Measurements from ENCODE around the gene WNT2.

WNT2 gene

DNA sequence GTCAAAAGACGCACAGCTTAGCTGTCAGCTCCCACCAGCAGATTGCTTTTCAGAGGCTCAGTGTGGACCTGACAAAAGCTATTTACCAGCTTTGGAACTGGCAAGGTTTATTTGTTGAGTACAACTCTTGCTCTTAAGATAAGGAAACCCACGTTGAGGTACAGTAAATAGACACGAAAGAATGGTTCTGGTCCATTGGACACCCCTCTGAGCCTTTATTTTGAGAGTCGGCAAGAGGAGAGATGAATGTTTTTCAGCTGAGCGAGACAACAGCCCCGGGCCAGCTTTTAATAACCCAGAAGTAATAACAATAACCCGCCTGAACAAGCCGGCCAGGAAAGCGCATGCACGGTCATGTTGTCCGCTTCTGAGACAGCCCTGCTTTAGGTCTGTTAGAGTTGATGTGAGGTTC is 49.0 kb downstream of the WNT2 start:
- H3K4me1 ChIP-seq (ENCODE audit: control insufficient read depth in 1 of 2, insufficient read depth in 1 of 2, low read depth in 1 of 2, low read length in 1 of 2): no peaks in the 10 kb centered on the region
- H3K9me3 ChIP-seq: no peaks in the 10 kb centered on the region
- H3K4me3 ChIP-seq (ENCODE audit: low read depth in 1 of 2, low read length in 1 of 2): no peak overlapping the region
- H3K27ac ChIP-seq: no peak overlapping the region
- no peaks in the 10 kb centered on the region for H3K36me3 ChIP-seq
- TF ChIP-seq, protein P1, sequence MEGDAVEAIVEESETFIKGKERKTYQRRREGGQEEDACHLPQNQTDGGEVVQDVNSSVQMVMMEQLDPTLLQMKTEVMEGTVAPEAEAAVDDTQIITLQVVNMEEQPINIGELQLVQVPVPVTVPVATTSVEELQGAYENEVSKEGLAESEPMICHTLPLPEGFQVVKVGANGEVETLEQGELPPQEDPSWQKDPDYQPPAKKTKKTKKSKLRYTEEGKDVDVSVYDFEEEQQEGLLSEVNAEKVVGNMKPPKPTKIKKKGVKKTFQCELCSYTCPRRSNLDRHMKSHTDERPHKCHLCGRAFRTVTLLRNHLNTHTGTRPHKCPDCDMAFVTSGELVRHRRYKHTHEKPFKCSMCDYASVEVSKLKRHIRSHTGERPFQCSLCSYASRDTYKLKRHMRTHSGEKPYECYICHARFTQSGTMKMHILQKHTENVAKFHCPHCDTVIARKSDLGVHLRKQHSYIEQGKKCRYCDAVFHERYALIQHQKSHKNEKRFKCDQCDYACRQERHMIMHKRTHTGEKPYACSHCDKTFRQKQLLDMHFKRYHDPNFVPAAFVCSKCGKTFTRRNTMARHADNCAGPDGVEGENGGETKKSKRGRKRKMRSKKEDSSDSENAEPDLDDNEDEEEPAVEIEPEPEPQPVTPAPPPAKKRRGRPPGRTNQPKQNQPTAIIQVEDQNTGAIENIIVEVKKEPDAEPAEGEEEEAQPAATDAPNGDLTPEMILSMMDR (IDR thresholded peaks at IDR 0.05): no peak
- no peaks in the 10 kb centered on the region for H3K27me3 ChIP-seq

DNA sequence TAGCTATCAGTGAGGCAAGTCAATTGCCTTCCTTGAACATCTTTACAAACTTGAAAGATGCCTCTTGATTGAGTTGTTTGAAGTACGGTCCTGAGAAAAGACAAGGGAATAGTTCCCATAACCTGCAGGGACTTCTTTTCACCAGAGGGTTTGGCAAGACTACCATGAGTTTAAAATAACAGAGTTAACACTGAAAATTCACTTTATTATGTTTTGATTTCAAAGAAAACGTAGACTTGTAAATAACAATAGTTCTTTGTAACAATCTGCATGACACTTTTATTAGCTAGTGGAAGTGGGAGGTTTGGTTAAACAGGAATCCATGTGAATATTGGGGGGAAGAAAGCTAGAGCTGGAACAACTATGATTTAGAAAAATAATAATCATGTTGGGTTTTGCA is 49.5 kb downstream of the WNT2 start:
- no peak overlapping the region for H3K27ac ChIP-seq
- TF ChIP-seq, protein P1 (IDR thresholded peaks at IDR 0.05): no peak
- H3K27me3 ChIP-seq: no peaks in the 10 kb centered on the region
- H3K4me1 ChIP-seq (ENCODE audit: control insufficient read depth in 1 of 2, insufficient read depth in 1 of 2, low read depth in 1 of 2, low read length in 1 of 2): no peaks in the 10 kb centered on the region
- no peaks in the 10 kb centered on the region for H3K9me3 ChIP-seq
- H3K36me3 ChIP-seq: no peaks in the 10 kb centered on the region
- H3K4me3 ChIP-seq (ENCODE audit: low read depth in 1 of 2, low read length in 1 of 2): no peak overlapping the region

DNA sequence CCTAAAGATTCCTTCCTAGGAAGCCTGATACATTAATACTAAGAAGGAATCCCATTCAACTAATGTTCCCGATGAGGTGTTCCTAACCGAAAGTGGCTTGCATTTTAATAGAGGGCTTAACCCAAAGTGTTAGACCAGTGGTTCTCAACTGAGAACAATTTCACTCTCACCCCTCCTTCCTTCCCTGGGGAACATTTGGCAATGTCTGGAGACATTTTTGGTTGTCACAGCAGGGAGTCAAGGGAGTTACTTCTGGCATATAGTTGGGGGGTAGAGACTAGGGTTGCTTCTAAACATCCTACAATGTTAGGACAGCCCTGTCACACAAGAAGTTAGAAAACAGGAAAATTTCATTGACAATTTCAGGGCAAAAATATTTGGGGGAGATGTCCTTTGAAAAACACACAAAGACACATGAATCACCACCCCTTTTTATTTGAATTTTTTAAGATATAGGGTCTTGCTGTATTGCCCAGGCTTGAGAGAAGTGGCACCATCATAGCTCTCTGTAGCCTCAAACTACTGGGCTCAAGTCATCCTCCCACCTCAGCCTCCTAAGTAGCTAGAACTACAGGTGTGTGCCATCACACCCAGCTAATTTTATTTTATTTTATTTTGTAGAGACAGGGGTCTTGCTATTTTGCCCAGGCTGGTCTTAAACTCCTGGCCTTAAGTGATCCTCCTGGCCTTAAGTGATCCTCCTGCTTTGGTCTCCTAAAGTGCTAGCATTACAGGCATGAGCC is 50.7 kb downstream of the WNT2 start:
- no peak overlapping the region for H3K4me3 ChIP-seq (ENCODE audit: low read depth in 1 of 2, low read length in 1 of 2)
- H3K36me3 ChIP-seq: no peaks in the 10 kb centered on the region
- H3K9me3 ChIP-seq: no peaks in the 10 kb centered on the region
- H3K4me1 ChIP-seq (ENCODE audit: control insufficient read depth in 1 of 2, insufficient read depth in 1 of 2, low read depth in 1 of 2, low read length in 1 of 2): no peaks in the 10 kb centered on the region
- no peaks in the 10 kb centered on the region for H3K27me3 ChIP-seq
- TF ChIP-seq, protein P1 (IDR thresholded peaks at IDR 0.05): no peak
- H3K27ac ChIP-seq: no peak overlapping the region

DNA sequence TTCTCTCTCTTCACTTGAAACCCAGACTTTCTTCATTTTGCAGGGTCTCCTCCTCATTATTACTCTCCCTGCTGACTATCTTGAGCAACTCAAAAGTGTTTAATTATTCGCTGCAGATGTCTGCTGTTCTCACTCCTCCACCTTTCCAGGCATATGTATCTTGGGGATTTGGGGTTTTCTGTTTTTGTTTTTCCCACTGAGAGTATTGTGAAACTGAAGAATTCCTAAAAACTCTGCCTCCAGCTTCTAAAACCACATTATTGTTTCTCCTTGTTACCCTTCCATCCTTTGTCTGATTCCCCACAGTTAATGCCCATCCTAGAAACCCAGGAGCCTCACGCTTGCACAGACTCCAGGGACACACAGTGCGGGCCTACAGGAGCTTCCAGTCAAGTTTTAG is 51.3 kb downstream of the WNT2 start:
- Histone ChIP-seq H3K4me1 (ENCODE audit: control insufficient read depth in 1 of 2, insufficient read depth in 1 of 2, low read depth in 1 of 2, low read length in 1 of 2) (no peaks in the 10 kb centered on the region), H3K9me3 (no peaks in the 10 kb centered on the region), H3K27ac (no peak overlapping the region), H3K36me3 (no peaks in the 10 kb centered on the region), H3K4me3 (ENCODE audit: low read depth in 1 of 2, low read length in 1 of 2) (no peak overlapping the region), H3K27me3 (no peaks in the 10 kb centered on the region)
- TF ChIP-seq, protein P1 (IDR thresholded peaks at IDR 0.05): no peak

DNA sequence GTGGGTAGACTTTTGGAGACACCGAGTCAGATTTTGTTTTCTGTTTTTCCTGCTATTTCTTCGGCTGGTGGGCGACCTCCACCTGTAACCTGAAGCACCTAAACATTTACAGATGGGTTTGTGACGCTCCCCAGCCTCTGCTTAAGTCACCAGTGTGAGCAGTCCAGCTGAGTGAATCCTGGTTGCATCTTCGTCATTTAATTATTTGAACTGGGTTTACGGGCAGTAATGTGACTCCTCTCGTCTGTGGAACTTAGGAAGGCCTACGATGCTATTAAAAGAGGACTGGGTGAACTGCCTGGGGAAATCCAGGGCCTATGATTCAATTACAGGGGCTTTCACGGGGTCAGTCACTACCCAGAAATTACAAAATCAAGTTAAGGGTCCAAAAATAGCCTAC is 52.5 kb downstream of the WNT2 start:
- Histone ChIP-seq H3K27me3 (no peaks in the 10 kb centered on the region), H3K4me3 (ENCODE audit: low read depth in 1 of 2, low read length in 1 of 2) (no peak overlapping the region), H3K9me3 (no peaks in the 10 kb centered on the region), H3K27ac (no peak overlapping the region), H3K36me3 (no peaks in the 10 kb centered on the region), H3K4me1 (ENCODE audit: control insufficient read depth in 1 of 2, insufficient read depth in 1 of 2, low read depth in 1 of 2, low read length in 1 of 2) (no peaks in the 10 kb centered on the region)
- TF ChIP-seq, protein P1 (IDR thresholded peaks at IDR 0.05): no peak
